Fibroblast of mammary gland (primary cell): ENCODE results near the gene ACTN3.

Source experiments
- DNase-seq: peaks from one replicate; pipeline ENCODE4 v3.0.0-alpha.2; 2010; ENCODE audit warnings: low read depth
- H3K4me3 ChIP-seq: 2 replicates; pipeline ENCODE4 v1.5.1; 2011; ENCODE audit warnings: low read depth, mild to moderate bottlenecking, low read length, moderate library complexity; ENCODE audit not compliant: control insufficient read depth
- CTCF ChIP-seq: conservative IDR thresholded peaks from 2 replicates; pipeline ENCODE4 v1.5.1; 2011; ENCODE audit warnings: low read depth, low read length, inconsistent platforms; ENCODE audit not compliant: control insufficient read depth, insufficient read depth

ACTN3 gene

GRCh38 chr11:66510990-66511339 lies 35.7 kb upstream of the ACTN3 start:
- no peak for DNase-seq
- no peak for TF ChIP-seq CTCF
- peak overlapping the region; percentile 99 for H3K4me3 ChIP-seq

GRCh38 chr11:66523611-66524010 lies 23.1 kb upstream of the ACTN3 start:
- no peak for TF ChIP-seq CTCF
- DNase-seq: no peak
- H3K4me3 ChIP-seq: no peak overlapping the region

GRCh38 chr11:66524304-66525040 lies 22.2 kb upstream of the ACTN3 start:
- no peak overlapping the region for H3K4me3 ChIP-seq
- no peak for DNase-seq
- TF ChIP-seq CTCF: no peak

- no peak overlapping the region for H3K4me3 ChIP-seq
These were observed 17.6 kb upstream of the ACTN3 start for GRCh38 chr11:66529069-66529468.

GRCh38 chr11:66529655-66530054 lies 17.0 kb upstream of the ACTN3 start:
- H3K4me3 ChIP-seq: no peak overlapping the region
- no peak for DNase-seq
- no peak for TF ChIP-seq CTCF

More at GRCh38 chr11:66529069-66529468, 17.6 kb upstream of the ACTN3 start:
- no peak for TF ChIP-seq CTCF
- no peak for DNase-seq

- no peak for DNase-seq
- no peak for TF ChIP-seq CTCF
- H3K4me3 ChIP-seq: no peak overlapping the region
These were observed 15.6 kb upstream of the ACTN3 start for GRCh38 chr11:66530927-66531709.
